Panc1 (cell line): Measurements from ENCODE around the gene APEX1.

Experiments
- POLR2AphosphoS5 ChIP-seq: IDR thresholded peaks from 2 replicates; pipeline ENCODE4 v1.6.1; 2012; ENCODE audit warnings: mild to moderate bottlenecking, low read depth, low read length, moderate library complexity
- TF ChIP-seq, protein P1 (sequence below): fragments of 450-650 bp; IDR thresholded peaks from 2 replicates; pipeline ENCODE4 v1.5.1; 2017; ENCODE audit warnings: mild to moderate bottlenecking

- no peak for TF ChIP-seq POLR2AphosphoS5
- TF ChIP-seq, protein P1, sequence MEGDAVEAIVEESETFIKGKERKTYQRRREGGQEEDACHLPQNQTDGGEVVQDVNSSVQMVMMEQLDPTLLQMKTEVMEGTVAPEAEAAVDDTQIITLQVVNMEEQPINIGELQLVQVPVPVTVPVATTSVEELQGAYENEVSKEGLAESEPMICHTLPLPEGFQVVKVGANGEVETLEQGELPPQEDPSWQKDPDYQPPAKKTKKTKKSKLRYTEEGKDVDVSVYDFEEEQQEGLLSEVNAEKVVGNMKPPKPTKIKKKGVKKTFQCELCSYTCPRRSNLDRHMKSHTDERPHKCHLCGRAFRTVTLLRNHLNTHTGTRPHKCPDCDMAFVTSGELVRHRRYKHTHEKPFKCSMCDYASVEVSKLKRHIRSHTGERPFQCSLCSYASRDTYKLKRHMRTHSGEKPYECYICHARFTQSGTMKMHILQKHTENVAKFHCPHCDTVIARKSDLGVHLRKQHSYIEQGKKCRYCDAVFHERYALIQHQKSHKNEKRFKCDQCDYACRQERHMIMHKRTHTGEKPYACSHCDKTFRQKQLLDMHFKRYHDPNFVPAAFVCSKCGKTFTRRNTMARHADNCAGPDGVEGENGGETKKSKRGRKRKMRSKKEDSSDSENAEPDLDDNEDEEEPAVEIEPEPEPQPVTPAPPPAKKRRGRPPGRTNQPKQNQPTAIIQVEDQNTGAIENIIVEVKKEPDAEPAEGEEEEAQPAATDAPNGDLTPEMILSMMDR, result no peak
Observed at GRCh38 chr14:20499108-20499507, 44.1 kb downstream of the APEX1 start.
